GM12878 (cell line): ENCODE data around the gene TPBG. TPM values are rescaled to one million over a fixed set of nuclear protein-coding genes. Genes with fewer than 3 reads are reported as not detected.

Source experiments
- ATAC-seq: fragments of 200-7000 bp; cut with Tn5 transposase; 3 replicates; pipeline ENCODE4 v1.9.1; 2020; ENCODE audit warnings: mild to moderate bottlenecking, moderate library complexity
- BruUV-seq: library from RNA; stranded (reverse); fragments of 400-500 nt; replicated peaks from 2 replicates; lab custom pipeline; 2021; lab: Mats Ljungman, UMichigan
- CTCF ChIA-PET: fragments of 300-600 bp; sonication (Branson Sonifier 250); formaldehyde crosslinking; extraction: SDS; loops from one replicate; lab custom pipeline; 2021; ENCODE audit warnings: inconsistent platforms; lab: Yijun Ruan, JAX
- POLR2A ChIA-PET: fragments of 350-600 bp; formaldehyde crosslinking; extraction: SDS; loops from one replicate; lab custom pipeline; 2021; ENCODE audit warnings: inconsistent platforms; lab: Charles Lee
- RAD21 ChIA-PET: fragments of 300-600 bp; sonication (Branson Sonifier 250); formaldehyde crosslinking; loops from one replicate; lab custom pipeline; 2023; ENCODE audit warnings: antibody characterized with exemption; ENCODE audit not compliant: unreplicated experiment; lab: Charles Lee
- SMC1A ChIA-PET: fragments of 300-600 bp; sonication (Branson Sonifier 250); formaldehyde crosslinking; loops from one replicate; lab custom pipeline; 2023; ENCODE audit not compliant: unreplicated experiment, uncharacterized antibody; lab: Charles Lee
- DNase-seq: peaks from one replicate; pipeline ENCODE4 v3.0.0-alpha.2; 2011; ENCODE audit warnings: low read depth, low spot score
- FAIRE-seq: peaks from 3 replicates; lab custom pipeline; 2011; peaks lifted over from hg19 to GRCh38; lab: Jason Lieb, UNC
- H2AFZ ChIP-seq: 2 replicates; pipeline ENCODE4 v1.6.0; 2011; ENCODE audit warnings: low read depth, low read length, control low read depth; ENCODE audit not compliant: control insufficient read depth
- H3K27ac ChIP-seq: 2 replicates; pipeline ENCODE4 v1.5.1; 2011; ENCODE audit warnings: control low read depth; ENCODE audit not compliant: control insufficient read depth, insufficient read depth
- H3K27me3 ChIP-seq, 2 experiments: replicated peaks in 1 of 2; 2 replicates each; pipeline versions ENCODE4 v1.6.0 to v1.6.1; 2011; ENCODE audit warnings: low read length in 1 of 2; ENCODE audit not compliant: control insufficient read depth in 2 of 2, insufficient read depth in 2 of 2
- H3K36me3 ChIP-seq, 2 experiments: 2 replicates each; pipeline ENCODE4 v1.5.1; 2011; ENCODE audit warnings: low read length in 1 of 2; ENCODE audit not compliant: control insufficient read depth in 2 of 2, insufficient read depth in 2 of 2
- H3K4me1 ChIP-seq: 2 replicates; pipeline ENCODE4 v1.6.1; 2011; ENCODE audit warnings: mild to moderate bottlenecking, low read length, moderate library complexity, mixed read lengths; ENCODE audit not compliant: control insufficient read depth, insufficient read depth
- H3K4me2 ChIP-seq: 2 replicates; pipeline ENCODE4 v1.6.0; 2011; ENCODE audit warnings: control low read depth; ENCODE audit not compliant: control insufficient read depth, insufficient read depth
- H3K4me3 ChIP-seq: fragments of 200-600 bp; sonication (generic); 2 replicates; pipeline ENCODE4 v1.5.1; 2016
- H3K79me2 ChIP-seq: 2 replicates; pipeline ENCODE4 v1.6.0; 2011; ENCODE audit warnings: low read length; ENCODE audit not compliant: control insufficient read depth, insufficient read depth
- H3K9ac ChIP-seq: 2 replicates; pipeline ENCODE4 v1.8.0; 2011; ENCODE audit warnings: low read length, control low read depth, mixed read lengths; ENCODE audit not compliant: control insufficient read depth, insufficient read depth
- H3K9me3 ChIP-seq: replicated peaks from 3 replicates; pipeline ENCODE4 v1.5.1; 2011; ENCODE audit warnings: mild to moderate bottlenecking, low read length; ENCODE audit not compliant: control insufficient read depth, insufficient read depth
- H4K20me1 ChIP-seq: 2 replicates; pipeline ENCODE4 v1.6.0; 2011; ENCODE audit not compliant: control insufficient read depth, insufficient read depth
- ASH2L ChIP-seq: fragments of 300-600, 200-600 bp; sonication (generic); IDR thresholded peaks from 2 replicates; pipeline ENCODE4 v1.6.1; 2017; ENCODE audit warnings: low read depth, mild to moderate bottlenecking, borderline replicate concordance
- CEBPB ChIP-seq, 2 experiments: fragments of 150-350 bp in 1 of 2; IDR thresholded peaks; 2 replicates each; pipeline ENCODE4 v1.6.1; 2012 to 2014; ENCODE audit warnings: low read depth in 2 of 2, low read length in 2 of 2, borderline replicate concordance in 1 of 2, inconsistent platforms in 1 of 2
- IKZF2 ChIP-seq, 2 experiments: fragments of 450-650 bp; IDR thresholded peaks; 2 replicates each; pipeline ENCODE4 v1.6.1; 2017; ENCODE audit warnings: mild to moderate bottlenecking in 2 of 2, moderate library complexity in 2 of 2
- MAX ChIP-seq: IDR thresholded peaks from 2 replicates; pipeline ENCODE4 v1.6.1; 2012; ENCODE audit warnings: low read depth, low read length, improper control_type of control experiment
- NFXL1 ChIP-seq: fragments of 450-650 bp; IDR thresholded peaks from 2 replicates; pipeline ENCODE4 v1.6.1; 2017; ENCODE audit warnings: antibody characterized with exemption, mild to moderate bottlenecking, borderline replicate concordance
- PAX5 ChIP-seq: IDR thresholded peaks from 2 replicates; pipeline ENCODE4 v1.6.1; 2011; ENCODE audit warnings: low read depth, low read length, borderline replicate concordance
- PBX3 ChIP-seq: IDR thresholded peaks from 2 replicates; pipeline ENCODE4 v1.6.1; 2011; ENCODE audit warnings: mild to moderate bottlenecking, low read depth, low read length, moderate library complexity; ENCODE audit not compliant: insufficient replicate concordance
- POLR2A ChIP-seq: IDR thresholded peaks from 2 replicates; pipeline ENCODE4 v1.6.1; 2011; ENCODE audit warnings: low read depth, mild to moderate bottlenecking, low read length
- POLR2AphosphoS2 ChIP-seq: IDR thresholded peaks from 2 replicates; pipeline ENCODE4 v1.6.1; 2011; ENCODE audit warnings: low read depth, mild to moderate bottlenecking, low read length, improper control_type of control experiment, moderate library complexity
- PRDM15 ChIP-seq: fragments of 450-650 bp; formaldehyde crosslinking; IDR thresholded peaks from 2 replicates; pipeline ENCODE4 v1.4.0; 2020; ENCODE audit warnings: mild to moderate bottlenecking, moderate library complexity
- WGBS: methylation state at CpG from one replicate; pipeline ENCODE4 v1.1.6; 2016; ENCODE audit warnings: low lambda C conversion rate; ENCODE audit not compliant: insufficient replicate concordance, insufficient coverage; ENCODE audit errors: missing lambda C conversion rate; 5-methylcytosine and 5-hydroxymethylcytosine counted together
- in situ Hi-C: fragments of 300-500 bp; cut with MboI; formaldehyde crosslinking; loops from 9 replicates; pipeline ENCODE4 v1.14.3; 2018; ENCODE audit warnings: mixed read lengths
- intact Hi-C: fragments of 100-400 bp; cut with micrococcal nuclease; formaldehyde crosslinking; loops from one replicate; pipeline ENCODE4 v1.14.2; 2022; ENCODE audit not compliant: unreplicated experiment
- polyA plus RNA-seq, 11 experiments: library from polyadenylated mRNA; depleted of rRNA in 4 of 11; unstranded in 6 of 11; stranded (reverse) in 5 of 11; fragments of >200 nt; fragmentation: Nextera tagmentation in 4 of 11; fragmentation: Illumina TruSeq in 1 of 11; extraction: Ambion mirVana in 4 of 11; extraction: Trizol in 1 of 11; gene quantifications; 1 replicate in 1 of 11; 2 replicates in 10 of 11; pipeline versions ENCODE4 v1.2.1 to v1.2.3, GENCODE V29; 2011 to 2016; ENCODE audit warnings: inconsistent platforms in 2 of 11, missing spikeins in 2 of 11, low read depth in 1 of 11
- total RNA-seq, 4 experiments: library from RNA; depleted of rRNA in 3 of 4; stranded (reverse); fragments of >200 nt in 3 of 4; fragmentation: Illumina TruSeq in 1 of 4; extraction: Trizol in 1 of 4; gene quantifications; 2 replicates each; pipeline versions ENCODE4 v1.2.1 to v1.2.3, GENCODE V29; 2013 to 2021
- TF ChIP-seq, protein P1 (sequence below): IDR thresholded peaks from 2 replicates; pipeline ENCODE4 v1.6.1; 2011; ENCODE audit warnings: borderline replicate concordance, low read depth, mild to moderate bottlenecking, moderate library complexity, low read length; ENCODE audit not compliant: insufficient read depth, poor library complexity, severe bottlenecking
- TF ChIP-seq, protein P2 (sequence below): fragments of 450-650 bp; formaldehyde crosslinking; IDR thresholded peaks from 2 replicates; pipeline ENCODE4 v1.5.0; 2022; ENCODE audit warnings: mild to moderate bottlenecking, missing genetic modification characterization
- TF ChIP-seq, protein P3 (sequence below): IDR thresholded peaks from 2 replicates; pipeline ENCODE4 v1.6.1; 2011; ENCODE audit warnings: low read depth, mild to moderate bottlenecking, low read length, moderate library complexity, borderline replicate concordance; ENCODE audit errors: extremely low read depth

TPBG gene
- total and polyA plus RNA-seq, 10 of the 15 experiments (the other 5 are each of a cell fraction or from before 2014, with no cell fraction given), result 0.06 to 0.98 (median 0.66) TPM

DNA sequence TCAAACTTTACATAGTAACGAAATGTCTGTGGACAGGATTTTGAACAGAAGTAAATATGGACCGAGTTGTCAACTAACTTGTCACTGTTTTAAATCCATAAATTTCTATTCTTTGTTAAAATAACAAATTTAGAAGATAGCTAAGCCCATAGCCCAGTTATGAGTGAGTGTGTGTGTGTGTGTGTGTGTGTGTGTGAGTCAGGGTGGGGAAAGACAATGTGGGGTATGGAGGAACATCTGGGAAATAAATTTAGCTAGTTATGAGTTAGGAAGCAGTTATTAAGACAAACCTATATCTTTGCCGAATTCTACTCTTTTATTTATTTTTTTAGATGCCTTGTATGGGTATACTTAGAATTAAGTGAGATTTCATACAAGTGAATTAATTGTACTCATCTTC is 9.0 kb downstream of the TPBG start:
- in situ Hi-C loops (no loop called here), intact Hi-C loops (no loop called here)
- DNase-seq, result no peak
- Histone ChIP-seq H3K4me2 (no peak overlapping the region), H2AFZ (no peak overlapping the region), H3K27me3 (no peaks in the 10 kb centered on the region), H3K4me1 (no peaks in the 10 kb centered on the region), H3K9me3 (no peaks in the 10 kb centered on the region; the same call in 2 of the 3 replicates), H3K9ac (no peak overlapping the region), H3K36me3 (no peaks in the 10 kb centered on the region), H3K79me2 (no peaks in the 10 kb centered on the region), H3K4me3 (no peak overlapping the region), H3K27ac (no peak overlapping the region), H4K20me1 (no peaks in the 10 kb centered on the region)
- no peak for FAIRE-seq
- no peak for TF ChIP-seq PAX5
- TF ChIP-seq, protein P1, sequence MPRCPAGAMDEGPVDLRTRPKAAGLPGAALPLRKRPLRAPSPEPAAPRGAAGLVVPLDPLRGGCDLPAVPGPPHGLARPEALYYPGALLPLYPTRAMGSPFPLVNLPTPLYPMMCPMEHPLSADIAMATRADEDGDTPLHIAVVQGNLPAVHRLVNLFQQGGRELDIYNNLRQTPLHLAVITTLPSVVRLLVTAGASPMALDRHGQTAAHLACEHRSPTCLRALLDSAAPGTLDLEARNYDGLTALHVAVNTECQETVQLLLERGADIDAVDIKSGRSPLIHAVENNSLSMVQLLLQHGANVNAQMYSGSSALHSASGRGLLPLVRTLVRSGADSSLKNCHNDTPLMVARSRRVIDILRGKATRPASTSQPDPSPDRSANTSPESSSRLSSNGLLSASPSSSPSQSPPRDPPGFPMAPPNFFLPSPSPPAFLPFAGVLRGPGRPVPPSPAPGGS, result no peak
- no peak for TF ChIP-seq CEBPB (IDR thresholded peaks at IDR 0.05; ENCODE audit: borderline replicate concordance in 1 of 2, low read depth in 2 of 2, low read length in 2 of 2)
- TF ChIP-seq, protein P2, sequence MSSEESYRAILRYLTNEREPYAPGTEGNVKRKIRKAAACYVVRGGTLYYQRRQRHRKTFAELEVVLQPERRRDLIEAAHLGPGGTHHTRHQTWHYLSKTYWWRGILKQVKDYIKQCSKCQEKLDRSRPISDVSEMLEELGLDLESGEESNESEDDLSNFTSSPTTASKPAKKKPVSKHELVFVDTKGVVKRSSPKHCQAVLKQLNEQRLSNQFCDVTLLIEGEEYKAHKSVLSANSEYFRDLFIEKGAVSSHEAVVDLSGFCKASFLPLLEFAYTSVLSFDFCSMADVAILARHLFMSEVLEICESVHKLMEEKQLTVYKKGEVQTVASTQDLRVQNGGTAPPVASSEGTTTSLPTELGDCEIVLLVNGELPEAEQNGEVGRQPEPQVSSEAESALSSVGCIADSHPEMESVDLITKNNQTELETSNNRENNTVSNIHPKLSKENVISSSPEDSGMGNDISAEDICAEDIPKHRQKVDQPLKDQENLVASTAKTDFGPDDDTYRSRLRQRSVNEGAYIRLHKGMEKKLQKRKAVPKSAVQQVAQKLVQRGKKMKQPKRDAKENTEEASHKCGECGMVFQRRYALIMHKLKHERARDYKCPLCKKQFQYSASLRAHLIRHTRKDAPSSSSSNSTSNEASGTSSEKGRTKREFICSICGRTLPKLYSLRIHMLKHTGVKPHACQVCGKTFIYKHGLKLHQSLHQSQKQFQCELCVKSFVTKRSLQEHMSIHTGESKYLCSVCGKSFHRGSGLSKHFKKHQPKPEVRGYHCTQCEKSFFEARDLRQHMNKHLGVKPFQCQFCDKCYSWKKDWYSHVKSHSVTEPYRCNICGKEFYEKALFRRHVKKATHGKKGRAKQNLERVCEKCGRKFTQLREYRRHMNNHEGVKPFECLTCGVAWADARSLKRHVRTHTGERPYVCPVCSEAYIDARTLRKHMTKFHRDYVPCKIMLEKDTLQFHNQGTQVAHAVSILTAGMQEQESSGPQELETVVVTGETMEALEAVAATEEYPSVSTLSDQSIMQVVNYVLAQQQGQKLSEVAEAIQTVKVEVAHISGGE (CRISPR knock-in tag), result no peak
- TF ChIP-seq MAX, result no peak
- no peak for TF ChIP-seq PBX3
- TF ChIP-seq, protein P3, sequence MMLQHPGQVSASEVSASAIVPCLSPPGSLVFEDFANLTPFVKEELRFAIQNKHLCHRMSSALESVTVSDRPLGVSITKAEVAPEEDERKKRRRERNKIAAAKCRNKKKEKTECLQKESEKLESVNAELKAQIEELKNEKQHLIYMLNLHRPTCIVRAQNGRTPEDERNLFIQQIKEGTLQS, result no peak
- TF ChIP-seq PRDM15 (CRISPR knock-in tag), result no peak
- no peak for TF ChIP-seq POLR2A
- TF ChIP-seq NFXL1, result no peak
- no peak for TF ChIP-seq ASH2L
- TF ChIP-seq POLR2AphosphoS2, result no peak
- no peak for TF ChIP-seq IKZF2 (IDR thresholded peaks at IDR 0.05)
- SMC1A ChIA-PET, result interaction anchor here (0.6 kb wide), 1 partner anchor 564 kb away, joined by 3 read pairs; no protein-coding TSS in a partner anchor
- CTCF ChIA-PET, result interaction anchor here (0.5 kb wide), 1 partner anchor 748 kb away, joined by 3 read pairs; no protein-coding TSS in a partner anchor
- ATAC-seq, result no peak
- RAD21 ChIA-PET, result no interaction called here
- POLR2A ChIA-PET, result interaction anchor here (0.6 kb wide), 1 partner anchor 515 kb away, joined by 4 read pairs; no protein-coding TSS in a partner anchor
- no TSS peak for BruUV-seq
- 80% methylated on average over 3 of the region's 3 CpGs for WGBS
